PC-3 (cell line): ENCODE measurements around the gene DEFB119. TPM values are rescaled to one million over a fixed set of nuclear protein-coding genes. Genes with fewer than 3 reads are reported as not detected.
"Not testable (repeated sequence)": the region's sequence is repeated elsewhere in the genome, so short reads cannot be mapped to it uniquely, and the experiment has no call there.

Experiments
- ATAC-seq: fragments of 200-7000 bp; cut with Tn5 transposase; 2 replicates; pipeline ENCODE4 v1.9.1; 2020; ENCODE audit warnings: mild to moderate bottlenecking, moderate library complexity
- Bru-seq: library from RNA; stranded (reverse); fragments of 400-500 nt; gene quantifications from one replicate; lab custom pipeline; 2021; lab: Mats Ljungman, UMichigan
- BruChase-seq, 2 experiments: library from RNA; stranded (reverse); fragments of 400-500 nt; gene quantifications; one replicate each; lab custom pipeline; 2021; lab: Mats Ljungman, UMichigan
- BruUV-seq: library from RNA; stranded (reverse); fragments of 400-500 nt; replicated peaks from 2 replicates; lab custom pipeline; 2021; lab: Mats Ljungman, UMichigan
- CTCF ChIA-PET: fragments of 300-600 bp; sonication (Branson Sonifier 250); formaldehyde crosslinking; loops from one replicate; lab custom pipeline; 2022; ENCODE audit warnings: antibody characterized with exemption; lab: Charles Lee
- POLR2A ChIA-PET: fragments of 300-600 bp; sonication (Branson Sonifier 250); formaldehyde crosslinking; loops from one replicate; lab custom pipeline; 2022; ENCODE audit warnings: antibody characterized with exemption; ENCODE audit not compliant: unreplicated experiment; lab: Charles Lee
- DNase-seq: peaks from one replicate; pipeline ENCODE4 v3.0.0-alpha.2; 2015
- H2AFZ ChIP-seq: fragments of 300-600 bp; sonication (generic); 2 replicates; pipeline ENCODE4 v1.6.0; 2016; ENCODE audit warnings: antibody characterized with exemption, low read length
- H3F3A ChIP-seq: fragments of 300-600 bp; sonication (generic); one replicate; pipeline ENCODE4 v1.6.0; 2017; ENCODE audit warnings: antibody characterized with exemption, low read length, control low read depth, mild to moderate bottlenecking; ENCODE audit not compliant: unreplicated experiment
- H3K27ac ChIP-seq: fragments of 300-600 bp; sonication (generic); 2 replicates; pipeline ENCODE4 v1.5.1; 2016; ENCODE audit warnings: mild to moderate bottlenecking, low read length
- H3K27me3 ChIP-seq: fragments of 300-600 bp; sonication (generic); 2 replicates; pipeline ENCODE4 v1.6.1; 2016; ENCODE audit warnings: low read length, mixed read lengths
- H3K36me3 ChIP-seq: fragments of 300-600 bp; sonication (generic); 2 replicates; pipeline ENCODE4 v1.6.1; 2016; ENCODE audit warnings: low read depth, mixed run types, low read length, mixed read lengths
- H3K4me1 ChIP-seq: fragments of 300-600 bp; sonication (generic); 2 replicates; pipeline ENCODE4 v1.5.1; 2016; ENCODE audit warnings: low read length; ENCODE audit not compliant: insufficient read depth
- H3K4me2 ChIP-seq: fragments of 300-600 bp; sonication (generic); 2 replicates; pipeline ENCODE4 v1.6.0; 2016; ENCODE audit warnings: low read length
- H3K4me3 ChIP-seq: fragments of 300-600 bp; sonication (generic); 2 replicates; pipeline ENCODE4 v1.5.1; 2016; ENCODE audit warnings: mild to moderate bottlenecking, low read length, mixed read lengths
- H3K79me2 ChIP-seq: fragments of 300-600 bp; sonication (generic); 2 replicates; pipeline ENCODE4 v1.6.1; 2017; ENCODE audit warnings: low read length, mixed read lengths
- H3K9ac ChIP-seq: fragments of 300-600 bp; sonication (generic); 2 replicates; pipeline ENCODE4 v1.6.0; 2016; ENCODE audit warnings: mild to moderate bottlenecking, low read length
- H3K9me2 ChIP-seq: fragments of 300-600 bp; sonication (generic); replicated peaks from 2 replicates; pipeline ENCODE4 v1.6.1; 2016; ENCODE audit warnings: mixed run types, low read length, mixed read lengths
- H3K9me3 ChIP-seq: fragments of 300-600 bp; sonication (generic); 2 replicates; pipeline ENCODE4 v1.6.1; 2016; ENCODE audit warnings: low read length, mixed read lengths
- H4K20me1 ChIP-seq: fragments of 300-600 bp; sonication (generic); 2 replicates; pipeline ENCODE4 v1.6.1; 2016; ENCODE audit warnings: low read length, mixed read lengths
- EZH2 ChIP-seq: fragments of 300-600 bp; sonication (generic); IDR thresholded peaks from one replicate; pipeline ENCODE4 v1.6.1; 2017; ENCODE audit warnings: antibody characterized with exemption, mild to moderate bottlenecking, low read length; ENCODE audit not compliant: unreplicated experiment
- EZH2phosphoT487 ChIP-seq: fragments of 300-600 bp; sonication (generic); IDR thresholded peaks from 2 replicates; pipeline ENCODE4 v1.6.1; 2018; ENCODE audit warnings: mild to moderate bottlenecking, antibody characterized with exemption, low read length, borderline replicate concordance
- intact Hi-C: fragments of 100-400 bp; cut with micrococcal nuclease; formaldehyde crosslinking; loops from 2 replicates; pipeline ENCODE4 v1.9.0; 2023
- long read RNA-seq: library from polyadenylated mRNA; unstranded; transcript quantifications from one replicate; pipeline ENCODE4 v2.0.0, GENCODE V29; 2021; ENCODE audit not compliant: unreplicated experiment
- total RNA-seq: library from RNA; depleted of rRNA; stranded (reverse); fragments of >200 nt; gene quantifications from 2 replicates; pipeline ENCODE4 v1.2.3, GENCODE V29; 2014; rRNA removed
- TF ChIP-seq, protein P1 (sequence below): fragments of 300-600 bp; sonication (generic); conservative IDR thresholded peaks from 2 replicates; pipeline ENCODE4 v1.5.1; 2017; ENCODE audit warnings: antibody characterized with exemption, low read depth, mild to moderate bottlenecking, low read length

DEFB119 gene, protein sequence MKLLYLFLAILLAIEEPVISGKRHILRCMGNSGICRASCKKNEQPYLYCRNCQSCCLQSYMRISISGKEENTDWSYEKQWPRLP
- total RNA-seq (not detected in 2 replicates), Bru-seq, nascent RNA (not detected), BruChase-seq, experiment 1, labeled RNA remaining after a 6-hour chase (not detected), BruChase-seq, experiment 2, labeled RNA remaining after a 2-hour chase (not detected)
- long read RNA-seq: 0 reads

DNA sequence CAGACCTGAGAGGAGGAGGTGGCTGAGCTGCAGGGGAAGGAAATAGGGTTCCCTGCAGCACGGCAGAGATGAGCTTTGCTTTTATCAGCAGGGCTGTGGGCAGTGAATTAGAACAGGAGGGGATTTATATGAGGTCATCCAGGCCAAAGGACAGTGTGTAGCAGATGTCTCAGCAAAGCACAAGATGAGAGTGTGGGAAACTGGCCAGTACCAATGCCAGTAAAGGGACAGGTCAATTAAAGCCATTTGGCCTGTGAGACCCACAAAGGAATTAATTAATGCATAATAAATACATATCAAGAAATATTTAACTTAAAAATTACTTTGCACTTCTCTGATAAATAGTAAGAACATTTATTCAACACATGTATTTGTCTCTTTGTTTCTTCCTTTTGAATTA is at the start of gene DEFB119:
Gene DEFB119, minus strand, starts transcription at position 101 of the 400 bp plus-strand sequence. CDS start 107 bp downstream, outside the sequence.
- H2AFZ ChIP-seq: no peak within 1 kb of the TSS
- intact Hi-C loops: no loop called here
- DNase-seq (no peak), ATAC-seq (no peak)
- ChIA-PET POLR2A (no interaction called here), CTCF (no interaction called here)
- no peak within 1 kb of the TSS for H3K4me3 ChIP-seq
- no peak within 1 kb of the TSS for H3K9ac ChIP-seq
- no peak within 1 kb of the TSS for H3K27ac ChIP-seq
- no peaks in the 10 kb centered on the region for H3K79me2 ChIP-seq
- no peaks in the 10 kb centered on the region for H3K36me3 ChIP-seq
- H4K20me1 ChIP-seq: no peaks in the 10 kb centered on the region
- H3K27me3 ChIP-seq: peaks cover 28% of the 10 kb centered on the region
- no peak within 1 kb of the TSS for H3K4me2 ChIP-seq
- H3F3A ChIP-seq: no peaks in the 10 kb centered on the region
- no peaks in the 10 kb centered on the region for H3K9me2 ChIP-seq
- H3K4me1 ChIP-seq: no peaks in the 10 kb centered on the region
- no peaks in the 10 kb centered on the region for H3K9me3 ChIP-seq
- TF ChIP-seq EZH2 (no peak), EZH2phosphoT487 (no peak)
- TF ChIP-seq, protein P1, sequence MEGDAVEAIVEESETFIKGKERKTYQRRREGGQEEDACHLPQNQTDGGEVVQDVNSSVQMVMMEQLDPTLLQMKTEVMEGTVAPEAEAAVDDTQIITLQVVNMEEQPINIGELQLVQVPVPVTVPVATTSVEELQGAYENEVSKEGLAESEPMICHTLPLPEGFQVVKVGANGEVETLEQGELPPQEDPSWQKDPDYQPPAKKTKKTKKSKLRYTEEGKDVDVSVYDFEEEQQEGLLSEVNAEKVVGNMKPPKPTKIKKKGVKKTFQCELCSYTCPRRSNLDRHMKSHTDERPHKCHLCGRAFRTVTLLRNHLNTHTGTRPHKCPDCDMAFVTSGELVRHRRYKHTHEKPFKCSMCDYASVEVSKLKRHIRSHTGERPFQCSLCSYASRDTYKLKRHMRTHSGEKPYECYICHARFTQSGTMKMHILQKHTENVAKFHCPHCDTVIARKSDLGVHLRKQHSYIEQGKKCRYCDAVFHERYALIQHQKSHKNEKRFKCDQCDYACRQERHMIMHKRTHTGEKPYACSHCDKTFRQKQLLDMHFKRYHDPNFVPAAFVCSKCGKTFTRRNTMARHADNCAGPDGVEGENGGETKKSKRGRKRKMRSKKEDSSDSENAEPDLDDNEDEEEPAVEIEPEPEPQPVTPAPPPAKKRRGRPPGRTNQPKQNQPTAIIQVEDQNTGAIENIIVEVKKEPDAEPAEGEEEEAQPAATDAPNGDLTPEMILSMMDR: no peak
- BruUV-seq: no TSS peak

DNA sequence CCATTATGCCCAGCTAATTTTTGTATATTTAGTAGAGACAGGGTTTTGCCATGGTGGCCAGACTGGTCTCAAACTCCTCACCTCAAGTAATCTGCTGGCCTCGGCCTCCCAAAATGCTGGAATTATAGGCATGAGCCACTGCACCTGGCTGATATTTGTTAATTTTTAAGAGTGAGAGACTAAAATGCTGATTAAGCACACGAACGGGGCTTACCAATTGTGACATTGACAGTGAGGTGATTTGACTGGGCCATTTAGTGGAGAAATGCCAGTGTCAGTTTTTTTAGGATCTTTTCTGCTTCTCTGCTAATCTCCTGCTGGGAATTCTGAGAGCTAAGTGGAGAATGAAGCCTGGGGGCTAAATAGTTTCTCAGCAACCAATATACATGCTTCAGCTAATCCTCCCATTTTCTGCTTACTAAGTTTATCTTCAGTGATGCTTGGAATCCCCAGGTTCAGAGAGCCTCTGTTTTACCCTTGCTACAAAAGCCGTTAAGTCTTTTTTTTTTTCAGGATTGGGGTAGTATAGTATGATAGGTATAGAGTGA is 40.3 kb upstream of the DEFB119 start:
- Histone ChIP-seq H3K9me2 (no peaks in the 10 kb centered on the region), H3K27me3 (peaks cover 29% of the 10 kb centered on the region), H2AFZ (no peak overlapping the region), H3K9ac (no peak overlapping the region), H3K79me2 (no peaks in the 10 kb centered on the region), H3F3A (no peaks in the 10 kb centered on the region), H3K4me3 (no peak overlapping the region), H4K20me1 (no peaks in the 10 kb centered on the region), H3K9me3 (no peaks in the 10 kb centered on the region), H3K4me1 (no peaks in the 10 kb centered on the region), H3K36me3 (no peaks in the 10 kb centered on the region), H3K27ac (no peak overlapping the region), H3K4me2 (no peak overlapping the region)
- ChIA-PET POLR2A (no interaction called here), CTCF (no interaction called here)
- DNase-seq: no peak
- intact Hi-C loops: no loop called here
- TF ChIP-seq, protein P1: no peak
- TF ChIP-seq EZH2phosphoT487: no peak
- TF ChIP-seq EZH2: no peak
- no TSS peak for BruUV-seq
- no peak for ATAC-seq

DNA sequence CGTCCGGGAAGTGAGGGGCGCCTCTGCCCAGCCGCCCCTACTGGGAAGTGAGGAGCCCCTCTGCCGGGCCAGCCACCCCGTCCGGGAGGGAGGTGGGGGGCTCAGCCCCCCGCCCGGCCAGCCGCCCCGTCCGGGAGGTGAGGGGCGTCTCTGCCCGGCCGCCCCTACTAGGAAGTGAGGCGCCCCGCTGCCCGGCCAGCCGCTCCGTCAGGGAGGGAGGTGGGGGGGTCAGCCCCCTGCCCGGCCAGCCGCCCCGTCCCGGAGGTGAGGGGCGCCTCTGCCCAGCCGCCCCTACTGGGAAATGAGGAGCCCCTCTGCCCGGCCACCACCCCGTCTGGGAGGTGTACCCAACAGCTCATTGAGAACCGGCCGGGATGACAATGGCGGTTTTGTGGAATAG is 37.2 kb upstream of the DEFB119 start:
- H3K4me2 ChIP-seq, CTCF ChIA-PET, H3K36me3 ChIP-seq, intact Hi-C loops, H3K4me3 ChIP-seq, H3K9me2 ChIP-seq, H2AFZ ChIP-seq, H3K4me1 ChIP-seq, H3K79me2 ChIP-seq, BruUV-seq, ATAC-seq, H3K9me3 ChIP-seq, H3K9ac ChIP-seq, H3F3A ChIP-seq, H3K27ac ChIP-seq, H4K20me1 ChIP-seq, POLR2A ChIA-PET, DNase-seq: not testable (repeated sequence)
- peaks cover 17% of the 10 kb centered on the region; the same call in 1 of the 2 replicates for H3K27me3 ChIP-seq

DNA sequence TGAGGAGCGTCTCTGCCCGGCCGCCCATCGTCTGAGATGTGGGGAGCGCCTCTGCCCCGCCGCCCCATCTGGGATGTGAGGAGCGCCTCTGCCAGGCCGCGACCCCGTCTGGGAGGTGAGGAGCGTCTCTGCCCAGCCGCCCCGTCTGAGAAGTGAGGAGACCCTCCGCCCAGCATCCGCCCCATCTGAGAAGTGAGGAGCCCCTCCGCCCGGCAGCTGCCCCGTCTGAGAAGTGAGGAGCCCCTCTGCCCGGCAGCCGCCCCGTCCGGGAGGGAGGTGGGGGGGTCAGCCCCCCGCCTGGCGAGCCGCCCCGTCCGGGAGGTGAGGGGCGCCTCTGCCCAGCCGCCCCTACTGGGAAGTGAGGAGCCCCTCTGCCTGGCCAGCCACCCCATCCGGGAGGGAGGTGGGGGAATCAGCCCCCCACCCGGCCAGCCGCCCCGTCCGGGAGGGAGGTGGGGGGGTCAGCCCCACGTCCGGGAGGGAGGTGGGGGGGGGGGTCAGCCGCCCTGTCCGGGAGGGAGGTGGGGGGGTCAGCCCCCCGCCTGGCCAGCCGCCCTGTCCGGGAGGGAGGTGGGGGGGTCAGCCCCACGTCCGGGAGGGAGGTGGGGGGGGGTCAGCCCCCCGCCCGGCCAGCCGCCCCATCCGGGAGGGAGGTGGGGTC is 36.6 kb upstream of the DEFB119 start:
- H3K9me3 ChIP-seq, H3K4me1 ChIP-seq, ATAC-seq, H3K27ac ChIP-seq, H4K20me1 ChIP-seq, CTCF ChIA-PET, H3K36me3 ChIP-seq, H3K79me2 ChIP-seq, DNase-seq, H3K4me3 ChIP-seq, H3K4me2 ChIP-seq, H3K9me2 ChIP-seq, intact Hi-C loops, H3K9ac ChIP-seq, BruUV-seq, H2AFZ ChIP-seq, POLR2A ChIA-PET, H3F3A ChIP-seq: not testable (repeated sequence)
- peaks cover 17% of the 10 kb centered on the region; the same call in 1 of the 2 replicates for H3K27me3 ChIP-seq
